ENCODE results near the gene OTOA. TPM values are rescaled to one million over a fixed set of nuclear protein-coding genes. Genes with fewer than 3 reads are reported as not detected.

The OTOA gene
- total RNA-seq, 2 donors from 2014 or later: not detected

- intact Hi-C loops (cut with DNase I): no loop called here
- no peak for DNase-seq
- Histone ChIP-seq H3K27me3 (no peaks in the 10 kb centered on the region), H3K4me1 (no peaks in the 10 kb centered on the region), H3K36me3 (no peaks in the 10 kb centered on the region), H3K4me3 (no peak overlapping the region), H3K9ac (ENCODE audit: low read depth in 2 of 2, low read length in 2 of 2) (no peak overlapping the region), H3K27ac (no peak overlapping the region), H3K9me3 (no peaks in the 10 kb centered on the region)
- TF ChIP-seq, protein P1, sequence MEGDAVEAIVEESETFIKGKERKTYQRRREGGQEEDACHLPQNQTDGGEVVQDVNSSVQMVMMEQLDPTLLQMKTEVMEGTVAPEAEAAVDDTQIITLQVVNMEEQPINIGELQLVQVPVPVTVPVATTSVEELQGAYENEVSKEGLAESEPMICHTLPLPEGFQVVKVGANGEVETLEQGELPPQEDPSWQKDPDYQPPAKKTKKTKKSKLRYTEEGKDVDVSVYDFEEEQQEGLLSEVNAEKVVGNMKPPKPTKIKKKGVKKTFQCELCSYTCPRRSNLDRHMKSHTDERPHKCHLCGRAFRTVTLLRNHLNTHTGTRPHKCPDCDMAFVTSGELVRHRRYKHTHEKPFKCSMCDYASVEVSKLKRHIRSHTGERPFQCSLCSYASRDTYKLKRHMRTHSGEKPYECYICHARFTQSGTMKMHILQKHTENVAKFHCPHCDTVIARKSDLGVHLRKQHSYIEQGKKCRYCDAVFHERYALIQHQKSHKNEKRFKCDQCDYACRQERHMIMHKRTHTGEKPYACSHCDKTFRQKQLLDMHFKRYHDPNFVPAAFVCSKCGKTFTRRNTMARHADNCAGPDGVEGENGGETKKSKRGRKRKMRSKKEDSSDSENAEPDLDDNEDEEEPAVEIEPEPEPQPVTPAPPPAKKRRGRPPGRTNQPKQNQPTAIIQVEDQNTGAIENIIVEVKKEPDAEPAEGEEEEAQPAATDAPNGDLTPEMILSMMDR (IDR thresholded peaks at IDR 0.05): no peak
Observed at GRCh38 chr16:21701271-21701670, 37.5 kb downstream of the OTOA start.

DNA sequence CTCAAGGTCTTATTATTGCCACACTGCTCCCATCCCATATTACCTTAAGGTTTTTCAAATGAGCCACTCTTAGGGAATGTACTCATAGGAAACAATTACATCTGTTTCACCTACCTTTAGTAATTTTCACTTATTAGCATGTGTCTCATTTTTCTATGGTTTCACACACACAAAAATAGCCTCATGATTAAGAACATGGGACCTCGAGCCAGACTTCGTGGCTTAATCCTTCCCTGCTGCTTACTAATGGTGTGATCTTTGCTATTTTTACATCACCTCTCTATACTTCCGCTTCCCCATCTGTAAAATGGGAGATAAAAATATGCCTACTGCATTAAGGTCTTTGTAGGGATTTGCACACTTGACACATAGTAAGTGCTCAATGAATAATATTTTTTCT lies 38.5 kb downstream of the OTOA start:
- no peak for DNase-seq
- intact Hi-C loops (cut with DNase I): no loop called here
- H3K9ac ChIP-seq (ENCODE audit: low read depth in 2 of 2, low read length in 2 of 2): no peak overlapping the region

GRCh38 chr16:21703156-21703555 lies 39.4 kb downstream of the OTOA start:
- Histone ChIP-seq H3K36me3 (no peaks in the 10 kb centered on the region), H3K9me3 (no peaks in the 10 kb centered on the region), H3K27me3 (no peaks in the 10 kb centered on the region), H3K27ac (no peak overlapping the region), H3K9ac (ENCODE audit: low read depth in 2 of 2, low read length in 2 of 2) (no peak overlapping the region), H3K4me3 (no peak overlapping the region), H3K4me1 (no peaks in the 10 kb centered on the region)
- TF ChIP-seq, protein P1 (IDR thresholded peaks at IDR 0.05): no peak
- intact Hi-C loops (cut with DNase I): no loop called here
- no peak for DNase-seq

More for the DNA sequence above, 38.5 kb downstream of the OTOA start:
- H3K4me3 ChIP-seq: no peak overlapping the region
- H3K27ac ChIP-seq: no peak overlapping the region
- TF ChIP-seq, protein P1 (IDR thresholded peaks at IDR 0.05): no peak
- no peaks in the 10 kb centered on the region for H3K27me3 ChIP-seq
- no peaks in the 10 kb centered on the region for H3K4me1 ChIP-seq
- no peaks in the 10 kb centered on the region for H3K36me3 ChIP-seq
- H3K9me3 ChIP-seq: no peaks in the 10 kb centered on the region

- Histone ChIP-seq H3K9ac (ENCODE audit: low read depth in 2 of 2, low read length in 2 of 2) (no peak overlapping the region), H3K27ac (no peak overlapping the region), H3K4me3 (no peak overlapping the region), H3K36me3 (no peaks in the 10 kb centered on the region), H3K27me3 (no peaks in the 10 kb centered on the region), H3K9me3 (no peaks in the 10 kb centered on the region), H3K4me1 (no peaks in the 10 kb centered on the region)
- intact Hi-C loops (cut with DNase I): no loop called here
- TF ChIP-seq, protein P1 (IDR thresholded peaks at IDR 0.05): no peak
- DNase-seq: no peak
Observed at GRCh38 chr16:21703589-21704174, 39.9 kb downstream of the OTOA start.

- Histone ChIP-seq H3K36me3 (no peaks in the 10 kb centered on the region), H3K9ac (ENCODE audit: low read depth in 2 of 2, low read length in 2 of 2) (no peak overlapping the region), H3K4me1 (no peaks in the 10 kb centered on the region), H3K27me3 (no peaks in the 10 kb centered on the region), H3K4me3 (no peak overlapping the region), H3K27ac (no peak overlapping the region), H3K9me3 (no peaks in the 10 kb centered on the region)
- no peak for DNase-seq
- TF ChIP-seq, protein P1 (IDR thresholded peaks at IDR 0.05): no peak
- intact Hi-C loops (cut with DNase I): no loop called here
Observed at GRCh38 chr16:21704266-21704665, 40.5 kb downstream of the OTOA start.
